SK-N-SH treated with all-trans-retinoic acid at 6 μM for 48 hours (cell line): ENCODE results near the gene ANGPT4.

Source experiments
- ATAC-seq: fragments of 200-7000 bp; cut with Tn5 transposase; 3 replicates; pipeline ENCODE4 v1.9.1; 2020; ENCODE audit warnings: mild to moderate bottlenecking, moderate library complexity
- BACH2 ChIP-seq: fragments of 250-450 bp; sonication (Bioruptor Pico); IDR thresholded peaks from 2 replicates; pipeline ENCODE4 v1.9.0; 2021; ENCODE audit warnings: mild to moderate bottlenecking, borderline replicate concordance
- CSDC2 ChIP-seq: fragments of 250-450 bp; sonication (Bioruptor Pico); IDR thresholded peaks from 2 replicates; pipeline ENCODE4 v1.5.0; 2020; ENCODE audit warnings: mild to moderate bottlenecking, moderate library complexity
- ESRRG ChIP-seq: fragments of 250-450 bp; sonication (Bioruptor Pico); IDR thresholded peaks from 2 replicates; pipeline ENCODE4 v1.6.1; 2021; ENCODE audit warnings: mild to moderate bottlenecking
- GLIS3 ChIP-seq: fragments of 250-450 bp; sonication (Bioruptor Pico); IDR thresholded peaks from 2 replicates; pipeline ENCODE4 v1.5.0; 2020; ENCODE audit warnings: mild to moderate bottlenecking, moderate library complexity
- PPARA ChIP-seq: fragments of 250-450 bp; sonication (Bioruptor Pico); IDR thresholded peaks from 2 replicates; pipeline ENCODE4 v1.5.0; 2020; ENCODE audit warnings: mild to moderate bottlenecking, borderline replicate concordance
- SNAI2 ChIP-seq: fragments of 250-450 bp; sonication (Bioruptor Pico); IDR thresholded peaks from 2 replicates; pipeline ENCODE4 v1.5.0; 2020; ENCODE audit warnings: mild to moderate bottlenecking, moderate library complexity
- TCF4 ChIP-seq: fragments of 250-450 bp; sonication (Bioruptor Pico); IDR thresholded peaks from 2 replicates; pipeline ENCODE4 v1.8.0; 2021; ENCODE audit warnings: mild to moderate bottlenecking, moderate library complexity, borderline replicate concordance
- ZC3H10 ChIP-seq: fragments of 250-450 bp; sonication (Bioruptor Pico); IDR thresholded peaks from 2 replicates; pipeline ENCODE4 v1.5.1; 2021; ENCODE audit warnings: mild to moderate bottlenecking, moderate library complexity
- ZFP3 ChIP-seq: fragments of 250-450 bp; sonication (Bioruptor Pico); IDR thresholded peaks from 2 replicates; pipeline ENCODE4 v1.5.0; 2020; ENCODE audit warnings: mild to moderate bottlenecking, moderate library complexity
- ZNF565 ChIP-seq: fragments of 450-650 bp; formaldehyde crosslinking; conservative IDR thresholded peaks from 2 replicates; pipeline ENCODE4 v1.5.0; 2020; ENCODE audit warnings: low read depth, mild to moderate bottlenecking, moderate library complexity
- ZNF70 ChIP-seq: fragments of 450-650 bp; formaldehyde crosslinking; IDR thresholded peaks from 2 replicates; pipeline ENCODE4 v1.5.0; 2020; ENCODE audit warnings: mild to moderate bottlenecking, moderate library complexity
- ZNF8 ChIP-seq: fragments of 450-650 bp; formaldehyde crosslinking; IDR thresholded peaks from 2 replicates; pipeline ENCODE4 v1.5.0; 2020; ENCODE audit warnings: mild to moderate bottlenecking, moderate library complexity
- TF ChIP-seq, protein P1 (sequence below): fragments of 250-450 bp; sonication (Bioruptor Pico); IDR thresholded peaks from 2 replicates; pipeline ENCODE4 v1.5.1; 2021; ENCODE audit warnings: mild to moderate bottlenecking, moderate library complexity
- TF ChIP-seq, protein P2 (sequence below): fragments of 250-450 bp; sonication (Bioruptor Pico); IDR thresholded peaks from 2 replicates; pipeline ENCODE4 v1.8.0; 2020; ENCODE audit warnings: mild to moderate bottlenecking, moderate library complexity, borderline replicate concordance
- TF ChIP-seq, protein P3 (sequence below): fragments of 250-450 bp; sonication (Bioruptor Pico); IDR thresholded peaks from 2 replicates; pipeline ENCODE4 v1.5.0; 2020; ENCODE audit warnings: mild to moderate bottlenecking, moderate library complexity
- TF ChIP-seq, protein P4 (sequence below): fragments of 250-450 bp; sonication (Bioruptor Pico); IDR thresholded peaks from 2 replicates; pipeline ENCODE4 v1.8.0; 2021; ENCODE audit warnings: low read depth, mild to moderate bottlenecking, moderate library complexity, borderline replicate concordance
- TF ChIP-seq, protein P5 (sequence below): fragments of 250-450 bp; sonication (Bioruptor Pico); IDR thresholded peaks from 2 replicates; pipeline ENCODE4 v1.5.1; 2020; ENCODE audit warnings: low read depth, mild to moderate bottlenecking, moderate library complexity

ANGPT4 gene

DNA sequence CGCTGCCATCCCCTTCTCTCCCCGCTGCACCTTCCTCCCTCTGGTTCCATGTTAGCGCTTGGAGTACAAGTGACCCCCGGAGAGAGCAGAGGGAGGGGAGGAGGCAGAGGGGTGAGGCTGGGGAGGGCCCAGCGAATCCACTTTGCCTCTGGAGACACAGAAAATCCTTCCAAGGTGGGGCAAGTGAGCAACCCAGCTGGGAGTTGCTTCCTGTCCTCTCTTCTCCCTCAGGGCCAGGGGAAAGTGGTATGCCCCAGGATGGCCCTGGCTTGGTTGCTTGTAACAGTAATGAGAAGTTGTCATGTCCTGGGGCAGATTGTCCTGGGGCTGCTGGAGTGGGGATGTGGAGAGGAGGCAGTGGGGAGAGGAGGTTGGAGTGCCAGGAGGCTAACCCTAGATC is 691 bp upstream of the ANGPT4 start (continued):
- TF ChIP-seq, protein P1, sequence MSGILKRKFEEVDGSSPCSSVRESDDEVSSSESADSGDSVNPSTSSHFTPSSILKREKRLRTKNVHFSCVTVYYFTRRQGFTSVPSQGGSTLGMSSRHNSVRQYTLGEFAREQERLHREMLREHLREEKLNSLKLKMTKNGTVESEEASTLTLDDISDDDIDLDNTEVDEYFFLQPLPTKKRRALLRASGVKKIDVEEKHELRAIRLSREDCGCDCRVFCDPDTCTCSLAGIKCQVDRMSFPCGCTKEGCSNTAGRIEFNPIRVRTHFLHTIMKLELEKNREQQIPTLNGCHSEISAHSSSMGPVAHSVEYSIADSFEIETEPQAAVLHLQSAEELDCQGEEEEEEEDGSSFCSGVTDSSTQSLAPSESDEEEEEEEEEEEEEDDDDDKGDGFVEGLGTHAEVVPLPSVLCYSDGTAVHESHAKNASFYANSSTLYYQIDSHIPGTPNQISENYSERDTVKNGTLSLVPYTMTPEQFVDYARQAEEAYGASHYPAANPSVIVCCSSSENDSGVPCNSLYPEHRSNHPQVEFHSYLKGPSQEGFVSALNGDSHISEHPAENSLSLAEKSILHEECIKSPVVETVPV (CRISPR knock-in tag), result no peak
- TF ChIP-seq ESRRG (CRISPR knock-in tag), result no peak
- TF ChIP-seq ZNF70, result no peak
- no peak for TF ChIP-seq ZC3H10
- TF ChIP-seq ZFP3 (CRISPR knock-in tag), result no peak
- no peak for TF ChIP-seq GLIS3 (CRISPR knock-in tag)

DNA sequence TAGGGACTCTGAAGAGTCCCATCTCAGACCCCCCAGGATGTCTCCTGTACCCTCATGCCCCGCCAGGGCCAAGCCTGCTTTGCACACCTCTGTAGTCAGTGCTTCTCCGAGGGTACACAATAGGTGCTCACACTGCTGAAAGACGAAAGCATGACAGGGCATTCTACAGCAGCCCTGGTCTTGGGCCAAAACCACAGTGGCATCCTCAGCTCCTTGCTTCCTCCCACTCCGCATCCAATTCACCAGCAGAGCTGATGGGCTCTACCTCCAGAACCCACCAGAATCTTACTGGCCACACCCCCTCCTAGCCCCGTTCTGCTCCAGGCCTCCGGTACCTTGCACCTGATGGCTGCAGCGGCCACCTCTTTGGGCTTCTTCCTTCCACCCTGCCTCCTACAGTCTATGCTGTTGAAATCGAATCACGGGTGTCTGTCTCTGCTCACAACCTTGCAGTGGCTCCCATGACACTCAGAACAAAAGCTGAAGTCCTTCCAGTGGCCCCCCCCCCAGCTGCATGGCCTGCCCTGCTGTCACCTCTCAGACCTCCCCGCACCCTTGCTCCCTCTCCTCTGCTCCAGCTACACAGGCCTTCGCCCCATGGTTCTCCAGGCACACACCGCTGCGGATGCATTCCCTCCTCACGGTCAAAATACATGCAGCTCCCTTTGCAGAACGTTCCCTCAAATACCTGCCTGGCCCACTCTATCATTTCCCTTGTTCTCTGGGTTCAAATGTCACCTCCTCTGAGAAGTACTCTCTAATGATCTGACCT is 1.2 kb downstream of the ANGPT4 start:
- ATAC-seq, result no peak
- TF ChIP-seq, protein P2, sequence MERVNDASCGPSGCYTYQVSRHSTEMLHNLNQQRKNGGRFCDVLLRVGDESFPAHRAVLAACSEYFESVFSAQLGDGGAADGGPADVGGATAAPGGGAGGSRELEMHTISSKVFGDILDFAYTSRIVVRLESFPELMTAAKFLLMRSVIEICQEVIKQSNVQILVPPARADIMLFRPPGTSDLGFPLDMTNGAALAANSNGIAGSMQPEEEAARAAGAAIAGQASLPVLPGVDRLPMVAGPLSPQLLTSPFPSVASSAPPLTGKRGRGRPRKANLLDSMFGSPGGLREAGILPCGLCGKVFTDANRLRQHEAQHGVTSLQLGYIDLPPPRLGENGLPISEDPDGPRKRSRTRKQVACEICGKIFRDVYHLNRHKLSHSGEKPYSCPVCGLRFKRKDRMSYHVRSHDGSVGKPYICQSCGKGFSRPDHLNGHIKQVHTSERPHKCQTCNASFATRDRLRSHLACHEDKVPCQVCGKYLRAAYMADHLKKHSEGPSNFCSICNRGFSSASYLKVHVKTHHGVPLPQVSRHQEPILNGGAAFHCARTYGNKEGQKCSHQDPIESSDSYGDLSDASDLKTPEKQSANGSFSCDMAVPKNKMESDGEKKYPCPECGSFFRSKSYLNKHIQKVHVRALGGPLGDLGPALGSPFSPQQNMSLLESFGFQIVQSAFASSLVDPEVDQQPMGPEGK (CRISPR knock-in tag), result no peak
- no peak for TF ChIP-seq BACH2
- TF ChIP-seq SNAI2 (CRISPR knock-in tag), result no peak
- no peak for TF ChIP-seq CSDC2 (CRISPR knock-in tag)
- TF ChIP-seq, protein P3, sequence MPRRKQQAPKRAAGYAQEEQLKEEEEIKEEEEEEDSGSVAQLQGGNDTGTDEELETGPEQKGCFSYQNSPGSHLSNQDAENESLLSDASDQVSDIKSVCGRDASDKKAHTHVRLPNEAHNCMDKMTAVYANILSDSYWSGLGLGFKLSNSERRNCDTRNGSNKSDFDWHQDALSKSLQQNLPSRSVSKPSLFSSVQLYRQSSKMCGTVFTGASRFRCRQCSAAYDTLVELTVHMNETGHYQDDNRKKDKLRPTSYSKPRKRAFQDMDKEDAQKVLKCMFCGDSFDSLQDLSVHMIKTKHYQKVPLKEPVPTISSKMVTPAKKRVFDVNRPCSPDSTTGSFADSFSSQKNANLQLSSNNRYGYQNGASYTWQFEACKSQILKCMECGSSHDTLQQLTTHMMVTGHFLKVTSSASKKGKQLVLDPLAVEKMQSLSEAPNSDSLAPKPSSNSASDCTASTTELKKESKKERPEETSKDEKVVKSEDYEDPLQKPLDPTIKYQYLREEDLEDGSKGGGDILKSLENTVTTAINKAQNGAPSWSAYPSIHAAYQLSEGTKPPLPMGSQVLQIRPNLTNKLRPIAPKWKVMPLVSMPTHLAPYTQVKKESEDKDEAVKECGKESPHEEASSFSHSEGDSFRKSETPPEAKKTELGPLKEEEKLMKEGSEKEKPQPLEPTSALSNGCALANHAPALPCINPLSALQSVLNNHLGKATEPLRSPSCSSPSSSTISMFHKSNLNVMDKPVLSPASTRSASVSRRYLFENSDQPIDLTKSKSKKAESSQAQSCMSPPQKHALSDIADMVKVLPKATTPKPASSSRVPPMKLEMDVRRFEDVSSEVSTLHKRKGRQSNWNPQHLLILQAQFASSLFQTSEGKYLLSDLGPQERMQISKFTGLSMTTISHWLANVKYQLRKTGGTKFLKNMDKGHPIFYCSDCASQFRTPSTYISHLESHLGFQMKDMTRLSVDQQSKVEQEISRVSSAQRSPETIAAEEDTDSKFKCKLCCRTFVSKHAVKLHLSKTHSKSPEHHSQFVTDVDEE (CRISPR knock-in tag), result no peak
- no peak for TF ChIP-seq ZNF70
- no peak for TF ChIP-seq ZNF8 (CRISPR knock-in tag)
- no peak for TF ChIP-seq PPARA (CRISPR knock-in tag)
- no peak for TF ChIP-seq TCF4 (CRISPR knock-in tag)

DNA sequence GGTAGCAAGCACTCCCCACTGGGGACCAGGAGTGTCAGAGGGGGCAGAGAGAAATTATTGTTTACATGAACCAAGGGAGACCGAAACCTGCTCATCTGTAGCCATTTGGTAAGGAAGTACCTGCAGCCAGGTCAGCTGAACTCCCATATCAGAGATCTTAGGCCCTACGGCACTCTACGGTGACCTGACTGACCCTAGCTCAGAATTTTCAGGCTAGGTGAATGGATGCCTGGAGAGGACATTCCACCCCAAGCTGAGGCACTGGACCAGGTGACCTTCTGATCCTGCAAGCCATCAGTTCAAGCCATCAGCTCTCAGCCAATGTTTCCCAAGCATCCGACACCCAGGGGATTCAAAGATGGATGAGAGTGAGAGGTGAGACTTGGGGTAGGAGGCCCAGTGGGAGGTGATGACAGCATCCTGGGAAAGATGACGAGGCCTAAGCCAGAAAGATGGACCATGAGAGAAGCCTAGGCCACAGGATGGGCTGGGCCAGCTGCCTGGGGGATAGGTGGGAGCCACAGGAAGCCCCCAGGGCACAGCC is 2.8 kb downstream of the ANGPT4 start:
- no peak for ATAC-seq
- TF ChIP-seq ZNF70, result no peak
- no peak for TF ChIP-seq SNAI2 (CRISPR knock-in tag)
- no peak for TF ChIP-seq CSDC2 (CRISPR knock-in tag)
- TF ChIP-seq, protein P2 (CRISPR knock-in tag), result no peak
- TF ChIP-seq, protein P3 (CRISPR knock-in tag), result no peak
- TF ChIP-seq ESRRG (CRISPR knock-in tag), result no peak
- TF ChIP-seq, protein P4, sequence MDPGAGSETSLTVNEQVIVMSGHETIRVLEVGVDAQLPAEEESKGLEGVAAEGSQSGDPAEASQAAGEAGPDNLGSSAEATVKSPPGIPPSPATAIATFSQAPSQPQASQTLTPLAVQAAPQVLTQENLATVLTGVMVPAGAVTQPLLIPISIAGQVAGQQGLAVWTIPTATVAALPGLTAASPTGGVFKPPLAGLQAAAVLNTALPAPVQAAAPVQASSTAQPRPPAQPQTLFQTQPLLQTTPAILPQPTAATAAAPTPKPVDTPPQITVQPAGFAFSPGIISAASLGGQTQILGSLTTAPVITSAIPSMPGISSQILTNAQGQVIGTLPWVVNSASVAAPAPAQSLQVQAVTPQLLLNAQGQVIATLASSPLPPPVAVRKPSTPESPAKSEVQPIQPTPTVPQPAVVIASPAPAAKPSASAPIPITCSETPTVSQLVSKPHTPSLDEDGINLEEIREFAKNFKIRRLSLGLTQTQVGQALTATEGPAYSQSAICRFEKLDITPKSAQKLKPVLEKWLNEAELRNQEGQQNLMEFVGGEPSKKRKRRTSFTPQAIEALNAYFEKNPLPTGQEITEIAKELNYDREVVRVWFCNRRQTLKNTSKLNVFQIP (CRISPR knock-in tag), result no peak
- no peak for TF ChIP-seq ZNF565
- TF ChIP-seq ZC3H10, result no peak
- no peak for TF ChIP-seq ZNF8 (CRISPR knock-in tag)
- TF ChIP-seq TCF4 (CRISPR knock-in tag), result no peak
- TF ChIP-seq, protein P5, sequence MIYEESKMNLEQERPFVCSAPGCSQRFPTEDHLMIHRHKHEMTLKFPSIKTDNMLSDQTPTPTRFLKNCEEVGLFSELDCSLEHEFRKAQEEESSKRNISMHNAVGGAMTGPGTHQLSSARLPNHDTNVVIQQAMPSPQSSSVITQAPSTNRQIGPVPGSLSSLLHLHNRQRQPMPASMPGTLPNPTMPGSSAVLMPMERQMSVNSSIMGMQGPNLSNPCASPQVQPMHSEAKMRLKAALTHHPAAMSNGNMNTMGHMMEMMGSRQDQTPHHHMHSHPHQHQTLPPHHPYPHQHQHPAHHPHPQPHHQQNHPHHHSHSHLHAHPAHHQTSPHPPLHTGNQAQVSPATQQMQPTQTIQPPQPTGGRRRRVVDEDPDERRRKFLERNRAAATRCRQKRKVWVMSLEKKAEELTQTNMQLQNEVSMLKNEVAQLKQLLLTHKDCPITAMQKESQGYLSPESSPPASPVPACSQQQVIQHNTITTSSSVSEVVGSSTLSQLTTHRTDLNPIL (CRISPR knock-in tag), result no peak
